Left ventricle myocardium inferior (tissue), 1 donor: Measurements from ENCODE around the gene ZNF132. TPM values are rescaled to one million over a fixed set of nuclear protein-coding genes. Genes with fewer than 3 reads are reported as not detected.

Experiments used
- DNase-seq: peaks from one replicate; pipeline ENCODE4 v3.0.0-alpha.2; 2020
- H3K27ac ChIP-seq: fragments of 200-600 bp; replicated peaks from 2 replicates; pipeline ENCODE4 v1.8.0; 2021
- H3K27me3 ChIP-seq: fragments of 200-600 bp; 2 replicates; pipeline ENCODE4 v1.8.0; 2021; ENCODE audit warnings: low read depth
- H3K36me3 ChIP-seq: fragments of 200-600 bp; 2 replicates; pipeline ENCODE4 v1.8.0; 2021
- H3K4me1 ChIP-seq: fragments of 200-600 bp; 2 replicates; pipeline ENCODE4 v1.8.0; 2021
- H3K4me3 ChIP-seq: fragments of 200-600 bp; 2 replicates; pipeline ENCODE4 v1.8.0; 2021; ENCODE audit warnings: mild to moderate bottlenecking, moderate library complexity
- H3K9me3 ChIP-seq: fragments of 200-600 bp; replicated peaks from 2 replicates; pipeline ENCODE4 v1.8.0; 2021
- CTCF ChIP-seq: fragments of 200-600 bp; IDR thresholded peaks from 2 replicates; pipeline ENCODE4 v1.8.0; 2021; ENCODE audit warnings: antibody characterized with exemption, mild to moderate bottlenecking, borderline replicate concordance
- intact Hi-C: fragments of 100-400 bp; cut with micrococcal nuclease; formaldehyde crosslinking; loops from one replicate; pipeline ENCODE4 v1.11.0; 2022
- total RNA-seq: library from RNA; stranded (reverse); fragmentation: NEBNext Ultra II Directional; extraction: Animal tissue kit (Norgen Biotek cat#: 25700); gene quantifications from one replicate; pipeline ENCODE4 v1.2.1, GENCODE V29; 2021
- donor health status: DM: no; HTN: yes; CAD: no; lungs with severe emphysema.

The ZNF132 gene
- total RNA-seq, 1 donor from 2014 or later, result 5.7 TPM

DNA sequence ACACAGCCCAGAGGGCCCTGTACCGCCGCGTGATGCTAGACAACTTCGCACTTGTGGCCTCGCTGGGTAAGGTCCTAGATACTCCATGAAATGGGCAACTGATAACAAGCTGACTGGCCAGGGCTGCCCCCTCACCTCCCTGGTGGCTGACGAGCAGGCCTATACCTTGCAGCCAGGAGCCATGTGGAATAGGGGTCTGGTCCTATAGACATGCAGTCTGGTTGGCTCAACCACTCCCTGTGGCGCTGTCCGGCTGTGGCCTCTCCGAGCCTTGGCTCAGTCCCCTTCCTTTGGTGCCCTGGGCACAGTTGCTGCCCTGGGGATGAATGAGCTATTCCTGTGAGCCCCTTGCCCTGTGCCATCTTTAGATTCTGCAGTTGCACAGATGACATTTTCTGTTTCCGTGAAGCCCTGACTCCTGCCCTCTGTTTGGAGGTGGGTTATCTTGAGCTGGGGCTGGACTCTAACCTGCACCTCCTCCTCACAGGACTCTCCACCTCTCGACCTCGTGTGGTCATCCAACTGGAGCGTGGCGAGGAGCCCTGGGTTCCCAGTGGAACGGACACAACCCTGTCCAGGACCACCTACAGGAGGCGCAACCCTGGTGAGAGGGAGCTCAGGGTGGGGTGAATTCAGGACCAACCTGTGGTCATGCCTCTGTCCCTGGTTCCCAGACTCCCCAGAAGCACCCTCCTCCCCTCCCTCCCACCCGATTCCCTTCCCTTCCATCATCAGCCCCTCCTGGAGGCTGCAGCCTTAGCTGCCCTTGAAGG is 29.5 kb upstream of the ZNF132 start:
- no peak for TF ChIP-seq CTCF
- peaks cover 44% of the 10 kb centered on the region for H3K36me3 ChIP-seq

DNA sequence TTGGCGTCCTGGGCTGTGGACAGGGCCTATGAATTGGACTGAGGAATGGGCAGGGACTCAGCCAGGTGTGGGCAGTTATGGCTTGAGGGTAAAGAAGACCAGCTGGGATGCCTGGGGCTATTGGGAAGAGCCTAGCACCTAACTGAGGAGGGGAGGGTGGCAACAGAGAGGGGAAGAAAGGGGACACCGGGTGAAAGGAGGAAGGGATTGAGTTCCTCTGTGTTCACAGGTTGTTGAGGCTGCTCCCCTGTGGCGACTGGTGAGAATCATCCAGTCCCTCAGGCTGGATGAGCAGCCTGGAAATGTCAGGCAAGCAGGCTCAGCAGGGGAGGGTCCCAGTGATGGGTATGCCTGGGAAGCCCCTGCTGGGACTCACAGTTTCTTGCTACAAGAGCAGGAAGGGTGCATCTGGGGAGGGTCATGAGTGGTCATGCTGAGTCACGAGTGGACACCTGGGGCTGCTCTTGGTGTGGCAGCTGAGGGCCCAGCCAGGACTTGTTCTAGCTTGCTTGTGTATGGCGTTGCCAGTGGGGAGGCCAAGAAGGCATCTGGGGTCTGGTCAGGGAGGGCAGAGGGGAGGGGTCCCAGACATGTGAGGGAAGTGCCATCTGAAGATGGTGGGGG is 28.4 kb upstream of the ZNF132 start:
- Histone ChIP-seq H3K4me1 (peaks cover 28% of the 10 kb centered on the region), H3K9me3 (no peaks in the 10 kb centered on the region), H3K4me3 (peak overlapping the region; percentile 92), H3K27ac (no peak overlapping the region), H3K36me3 (peaks cover 40% of the 10 kb centered on the region), H3K27me3 (no peaks in the 10 kb centered on the region)
- DNase-seq, result no peak
- intact Hi-C loops, result no loop called here
- no peak for TF ChIP-seq CTCF

More for the DNA sequence above, 29.5 kb upstream of the ZNF132 start:
- no peaks in the 10 kb centered on the region for H3K27me3 ChIP-seq
- no peak for DNase-seq
- H3K27ac ChIP-seq, result no peak overlapping the region
- no peaks in the 10 kb centered on the region for H3K9me3 ChIP-seq
- intact Hi-C loops, result no loop called here
- no peak overlapping the region for H3K4me3 ChIP-seq
- H3K4me1 ChIP-seq, result peaks cover 28% of the 10 kb centered on the region

DNA sequence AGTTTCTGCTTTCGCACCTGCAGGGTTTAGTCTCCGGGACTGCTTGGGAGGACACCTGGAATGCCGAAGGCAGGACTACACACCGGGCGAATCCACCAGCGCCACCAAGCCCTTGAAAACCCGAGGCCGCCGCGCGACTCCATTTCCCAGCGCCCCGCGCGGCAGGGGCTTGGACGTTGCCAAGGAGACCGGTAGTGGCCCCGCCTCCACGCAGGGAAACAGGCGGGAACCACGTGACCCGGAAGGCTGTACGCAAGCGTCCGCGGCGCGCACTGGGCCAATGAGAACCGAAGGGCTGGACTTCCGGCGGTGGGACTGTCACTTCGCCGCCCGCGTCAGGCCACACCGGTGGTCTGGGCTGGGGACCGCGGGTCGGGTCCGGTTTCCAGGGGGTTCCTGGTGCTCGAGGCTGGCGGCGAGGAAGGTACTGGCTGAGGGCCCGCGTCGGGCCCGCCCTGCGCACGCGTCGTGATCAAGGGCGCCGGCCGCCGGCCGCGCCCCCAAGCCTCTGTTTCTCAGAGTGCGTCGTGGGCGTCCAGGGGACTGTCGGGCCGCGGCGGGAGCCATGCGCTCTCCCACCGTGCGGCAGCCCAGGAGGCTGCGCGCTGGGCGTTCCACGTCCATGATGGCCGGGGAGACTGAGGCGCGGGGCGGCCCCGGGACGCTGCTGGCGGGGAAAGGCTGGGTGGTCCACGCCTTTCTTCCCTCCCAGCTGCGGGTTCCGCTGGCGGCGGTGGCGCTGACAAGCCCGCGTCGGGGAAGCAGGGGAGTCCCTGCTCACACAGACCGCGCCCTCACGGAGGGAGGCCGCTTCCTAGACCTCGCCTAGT is 27.0 kb upstream of the ZNF132 start, which contains the start of gene ZNF324:
ZNF324 (plus strand) TSS at position 321 of the 830 bp plus-strand sequence. CDS start 2,106 bp downstream, outside the sequence.
- no peaks in the 10 kb centered on the region for H3K27me3 ChIP-seq
- peak within 1 kb of the TSS; percentile 83 for H3K27ac ChIP-seq
- no peaks in the 10 kb centered on the region for H3K9me3 ChIP-seq
- H3K4me1 ChIP-seq, result peaks cover 28% of the 10 kb centered on the region
- peak within 1 kb of the TSS; percentile 92 for H3K4me3 ChIP-seq
- intact Hi-C loops, result no loop called here
- DNase-seq, result peak; percentile 99
- H3K36me3 ChIP-seq, result peaks cover 26% of the 10 kb centered on the region
- no peak for TF ChIP-seq CTCF

DNA sequence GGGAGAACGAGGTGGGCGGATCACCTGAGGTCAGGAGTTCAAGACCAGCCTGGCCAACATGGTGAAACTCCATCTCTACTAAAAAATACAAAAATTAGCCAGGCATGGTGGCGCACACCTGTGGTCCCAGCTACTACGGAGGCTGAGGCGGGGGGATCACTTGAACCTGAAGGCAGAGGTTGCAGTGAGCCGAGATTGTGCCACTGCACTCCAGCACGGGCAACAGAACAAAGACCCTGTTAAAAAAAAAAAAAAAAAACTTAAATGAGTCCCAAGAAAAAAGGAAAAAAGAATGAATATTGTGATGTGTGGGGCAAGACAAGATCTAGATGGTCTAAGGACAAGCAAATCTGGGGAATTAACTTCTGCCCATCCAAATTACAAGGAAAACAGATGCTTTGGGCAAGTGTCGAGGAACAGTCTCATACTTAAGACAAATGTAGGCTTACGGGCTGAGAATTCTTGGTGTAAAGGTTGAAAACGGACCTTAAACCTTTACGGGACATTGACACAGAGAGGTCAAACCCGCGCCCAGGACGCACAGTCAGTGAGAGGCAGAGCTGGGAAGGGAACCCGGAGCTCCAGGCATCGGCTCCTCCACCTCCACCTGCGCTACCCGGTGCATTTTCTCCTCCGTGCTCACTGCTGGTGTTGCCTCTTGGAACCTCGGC is 26.3 kb upstream of the ZNF132 start:
- H3K27ac ChIP-seq, result peak overlapping the region; percentile 83
- no peak for DNase-seq
- TF ChIP-seq CTCF, result no peak
- intact Hi-C loops, result no loop called here
- H3K4me1 ChIP-seq, result peaks cover 28% of the 10 kb centered on the region
- peaks cover 21% of the 10 kb centered on the region for H3K36me3 ChIP-seq
- H3K27me3 ChIP-seq, result no peaks in the 10 kb centered on the region
- H3K4me3 ChIP-seq, result peak overlapping the region; percentile 92
- no peaks in the 10 kb centered on the region for H3K9me3 ChIP-seq

- Histone ChIP-seq H3K9me3 (no peaks in the 10 kb centered on the region), H3K4me3 (no peak overlapping the region), H3K36me3 (peaks cover 19% of the 10 kb centered on the region), H3K27me3 (no peaks in the 10 kb centered on the region), H3K27ac (no peak overlapping the region), H3K4me1 (no peaks in the 10 kb centered on the region)
- DNase-seq, result no peak
- TF ChIP-seq CTCF, result no peak
- intact Hi-C loops, result no loop called here
Measured at GRCh38 chr19:58460039-58460438, 20.1 kb upstream of the ZNF132 start.
